NCI-H69 (cell line): Measurements from ENCODE around the gene BCL11A.

Source experiments
- DNase-seq: peaks from one replicate; lab custom pipeline; 2025; lab: John Stamatoyannopoulos, UW

The BCL11A gene

GRCh38 chr2:60544954-60545560 is 8.4 kb downstream of the BCL11A start:
- no peak for DNase-seq

GRCh38 chr2:60544062-60544461 is 9.4 kb downstream of the BCL11A start:
- no peak for DNase-seq

GRCh38 chr2:60541056-60541651 is 12.3 kb downstream of the BCL11A start:
- DNase-seq, result peak; percentile 46

GRCh38 chr2:60540074-60540473 is 13.4 kb downstream of the BCL11A start:
- peak; percentile 70 for DNase-seq

- DNase-seq, result peak; percentile 81
These were observed 14.3 kb downstream of the BCL11A start for GRCh38 chr2:60539140-60539539.

- DNase-seq, result no peak
These were observed 15.4 kb downstream of the BCL11A start for GRCh38 chr2:60538101-60538500.

- no peak for DNase-seq
These were observed 16.7 kb downstream of the BCL11A start for GRCh38 chr2:60536746-60537145.

- no peak for DNase-seq
These were observed 17.7 kb downstream of the BCL11A start for GRCh38 chr2:60535685-60536312.

- no peak for DNase-seq
These were observed 18.4 kb downstream of the BCL11A start for GRCh38 chr2:60534892-60535684.

GRCh38 chr2:60534052-60534685 is 19.3 kb downstream of the BCL11A start:
- peak; percentile 48 for DNase-seq

- DNase-seq, result peak; percentile 56
These were observed 20.1 kb downstream of the BCL11A start for GRCh38 chr2:60533101-60534051.

- no peak for DNase-seq
These were observed 21.0 kb downstream of the BCL11A start for GRCh38 chr2:60532421-60532820.

- peak; percentile 62 for DNase-seq
These were observed 21.7 kb downstream of the BCL11A start for GRCh38 chr2:60531701-60532133.

GRCh38 chr2:60530660-60531281 is 22.7 kb downstream of the BCL11A start:
- peak; percentile 92 for DNase-seq

- peak; percentile 78 for DNase-seq
These were observed 23.4 kb downstream of the BCL11A start for GRCh38 chr2:60529785-60530627.

- DNase-seq, result no peak
These were observed 24.2 kb downstream of the BCL11A start for GRCh38 chr2:60529136-60529784.

- no peak for DNase-seq
These were observed 25.0 kb downstream of the BCL11A start for GRCh38 chr2:60528281-60529020.

GRCh38 chr2:60527762-60528161 is 25.7 kb downstream of the BCL11A start:
- DNase-seq, result no peak
